Medulla oblongata (tissue), 1 donor: ENCODE measurements around the gene PGLYRP2.

Experiments used
- DNase-seq: peaks from one replicate; pipeline ENCODE4 v3.0.0-alpha.2; 2015; ENCODE audit errors: extremely low spot score

Gene PGLYRP2

GRCh38 chr19:15456441-15456840 lies 22.9 kb downstream of the PGLYRP2 start:
- DNase-seq = no peak

- DNase-seq = no peak
Observed at GRCh38 chr19:15455996-15456395, 23.3 kb downstream of the PGLYRP2 start.

- DNase-seq = no peak
Observed at GRCh38 chr19:15453906-15454860, 25.1 kb downstream of the PGLYRP2 start.

GRCh38 chr19:15453091-15453578 lies 26.2 kb downstream of the PGLYRP2 start:
- DNase-seq = no peak

- DNase-seq = no peak
Observed at GRCh38 chr19:15452111-15453047, 26.9 kb downstream of the PGLYRP2 start.

GRCh38 chr19:15450528-15450890 lies 28.8 kb downstream of the PGLYRP2 start:
- no peak for DNase-seq

GRCh38 chr19:15449620-15450527 lies 29.4 kb downstream of the PGLYRP2 start, which contains the start of gene WIZ:
WIZ (minus strand) TSS chr19:15449956; CDS start chr19:15448307, 1,649 bp downstream.
- DNase-seq = peak; percentile 56

- DNase-seq = no peak
Observed at GRCh38 chr19:15448778-15449619, 30.3 kb downstream of the PGLYRP2 start.

- DNase-seq = no peak
Observed at GRCh38 chr19:15448044-15448777, 31.1 kb downstream of the PGLYRP2 start.

GRCh38 chr19:15447057-15447456 lies 32.2 kb downstream of the PGLYRP2 start:
- DNase-seq = no peak

- no peak for DNase-seq
Observed at GRCh38 chr19:15445807-15446376, 33.4 kb downstream of the PGLYRP2 start.

- no peak for DNase-seq
Observed at GRCh38 chr19:15445227-15445605, 34.1 kb downstream of the PGLYRP2 start.

GRCh38 chr19:15444505-15445226 lies 34.6 kb downstream of the PGLYRP2 start:
- DNase-seq = no peak

- DNase-seq = no peak
Observed at GRCh38 chr19:15443838-15444237, 35.5 kb downstream of the PGLYRP2 start.

GRCh38 chr19:15443325-15443724 lies 36.0 kb downstream of the PGLYRP2 start:
- DNase-seq = no peak

GRCh38 chr19:15442142-15442920 lies 37.0 kb downstream of the PGLYRP2 start:
- DNase-seq = no peak

GRCh38 chr19:15441317-15441716 lies 38.0 kb downstream of the PGLYRP2 start:
- DNase-seq = no peak
